Ovary (tissue), 3 donors: ENCODE results near the gene IPO7.

Source experiments
- CTCF ChIP-seq, 3 donors: fragments of 450-650 bp in 2 of 3; fragments of 200-600 bp in 1 of 3; IDR thresholded peaks; one replicate each; pipeline versions ENCODE4 v1.5.1 to v1.8.0; 2016 to 2022; ENCODE audit warnings: antibody characterized with exemption in 3 of 3, mild to moderate bottlenecking in 1 of 3
- EP300 ChIP-seq: sonication (generic); formaldehyde crosslinking; IDR thresholded peaks from one replicate; pipeline ENCODE4 v1.6.1; 2017; ENCODE audit warnings: antibody characterized with exemption
- POLR2A ChIP-seq: fragments of 450-650 bp; IDR thresholded peaks from one replicate; pipeline ENCODE4 v1.6.1; 2017; ENCODE audit warnings: antibody characterized with exemption, mild to moderate bottlenecking, moderate library complexity
- donor health status: DM: no; HTN: no; CAD: no.

- TF ChIP-seq POLR2A (no peak), CTCF (IDR thresholded peaks at IDR 0.05) (no peak), EP300 (no peak)
Measured at GRCh38 chr11:9341638-9342178, 42.7 kb upstream of the IPO7 start.
